GM21423 (cell line): ENCODE data around the gene TVP23A.
A peak's percentile ranks its signal among the peaks of the same experiment; 100 is the strongest.
"Not testable (repeated sequence)": the region's sequence is repeated elsewhere in the genome, so short reads cannot be mapped to it uniquely, and the experiment has no call there.

Source experiments
- ATAC-seq: cut with Tn5 transposase; IDR thresholded peaks from one replicate; pipeline ENCODE4 v1.9.1; 2021; ENCODE audit warnings: mild to moderate bottlenecking, moderate library complexity; ENCODE audit not compliant: unreplicated experiment

The TVP23A gene

DNA sequence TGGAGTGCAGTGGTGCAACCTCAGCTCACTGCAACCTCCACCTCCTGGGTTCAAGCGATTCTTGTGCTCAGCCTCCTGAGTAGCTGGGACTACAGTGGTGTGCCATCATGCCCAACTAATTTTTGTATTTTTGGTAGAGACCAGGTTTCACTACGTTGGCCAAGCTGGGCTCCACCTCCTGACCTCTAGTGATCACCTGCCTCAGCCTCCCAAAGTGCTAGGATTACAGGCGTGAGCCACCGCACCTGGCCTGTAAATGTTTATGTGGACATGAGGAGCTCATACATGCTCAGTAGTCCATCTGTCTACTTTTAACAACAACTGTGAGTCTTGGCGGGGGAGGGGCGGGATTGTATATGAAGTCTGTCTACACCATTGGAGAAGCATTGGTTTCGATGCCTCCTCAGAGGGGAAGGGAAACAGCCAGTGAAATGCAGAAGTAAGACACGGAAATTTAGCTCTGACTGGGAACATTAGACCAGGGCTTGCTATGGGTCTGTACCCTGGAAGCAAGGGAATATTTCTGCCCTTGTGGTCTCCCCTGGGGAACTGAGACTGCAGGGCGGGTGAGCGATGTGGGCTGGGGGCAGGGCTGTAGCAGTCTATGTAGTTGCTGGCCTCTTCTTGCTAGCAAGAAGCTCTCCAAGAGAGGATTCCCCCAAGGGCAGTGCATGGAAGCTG is 65.6 kb downstream of the TVP23A start:
- peak; percentile 55 for ATAC-seq

DNA sequence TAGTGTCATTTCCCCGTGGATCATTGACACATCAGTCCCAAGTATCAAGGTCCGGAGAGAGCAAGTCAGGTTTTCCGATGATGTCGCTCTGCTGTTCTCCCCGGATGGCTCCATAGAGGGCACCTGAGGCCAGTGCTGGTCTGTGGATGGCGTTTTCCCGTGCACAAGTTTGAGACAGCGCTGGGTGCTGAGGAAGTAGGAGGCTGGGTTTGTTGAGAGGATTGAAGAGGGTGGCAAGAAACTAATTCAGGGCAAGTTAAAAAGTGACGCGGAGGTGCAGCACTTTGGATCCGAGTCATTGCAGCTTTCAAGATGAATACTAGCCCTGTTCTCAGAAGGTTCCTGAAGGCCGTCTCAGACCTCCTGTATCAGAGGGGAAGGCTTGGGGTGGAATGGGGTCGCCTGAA is 67.3 kb downstream of the TVP23A start:
- no peak for ATAC-seq

- ATAC-seq: no peak
Observed at GRCh38 chr16:10750793-10751192, 67.8 kb downstream of the TVP23A start.

GRCh38 chr16:10745841-10746240 is 72.8 kb downstream of the TVP23A start:
- no peak for ATAC-seq

DNA sequence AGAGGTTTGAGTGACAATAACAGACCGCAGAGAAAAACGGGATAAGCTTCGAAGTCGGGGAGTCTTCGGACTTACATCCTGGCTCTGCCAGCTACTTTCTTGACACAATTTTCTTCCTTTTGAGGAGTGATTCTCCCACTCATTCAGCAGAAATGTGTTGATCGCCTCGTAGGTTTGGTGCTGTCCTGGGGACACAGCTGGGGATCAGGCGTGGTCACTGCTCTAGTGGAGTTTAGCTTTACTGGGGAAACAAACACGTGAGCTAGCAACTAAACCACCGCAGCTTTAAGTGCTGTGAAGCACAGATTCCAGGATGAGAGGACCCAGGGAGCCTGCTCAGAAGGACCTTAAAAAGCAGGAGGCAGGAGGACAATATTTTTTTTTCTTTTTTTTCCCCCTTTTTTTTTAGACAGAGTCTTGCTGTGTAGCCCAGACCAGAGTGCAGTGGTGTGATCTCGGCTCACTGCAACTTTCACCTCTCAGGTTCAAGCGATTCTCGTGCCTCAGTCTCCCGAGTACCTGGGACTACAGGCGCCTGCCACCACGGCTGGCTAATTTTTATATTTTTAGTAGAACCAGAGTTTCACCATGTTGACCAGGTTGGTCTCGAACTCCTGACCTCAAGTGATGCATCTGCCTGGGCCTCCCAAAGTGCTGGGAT is 74.1 kb downstream of the TVP23A start:
- ATAC-seq: no peak

- ATAC-seq: peak; percentile 86
Observed at GRCh38 chr16:10743610-10744369, 74.8 kb downstream of the TVP23A start, which contains the start of gene NUBP1. TSS of gene NUBP1 (plus strand) at chr16:10743842. CDS start at chr16:10743864, 22 bp downstream.

DNA sequence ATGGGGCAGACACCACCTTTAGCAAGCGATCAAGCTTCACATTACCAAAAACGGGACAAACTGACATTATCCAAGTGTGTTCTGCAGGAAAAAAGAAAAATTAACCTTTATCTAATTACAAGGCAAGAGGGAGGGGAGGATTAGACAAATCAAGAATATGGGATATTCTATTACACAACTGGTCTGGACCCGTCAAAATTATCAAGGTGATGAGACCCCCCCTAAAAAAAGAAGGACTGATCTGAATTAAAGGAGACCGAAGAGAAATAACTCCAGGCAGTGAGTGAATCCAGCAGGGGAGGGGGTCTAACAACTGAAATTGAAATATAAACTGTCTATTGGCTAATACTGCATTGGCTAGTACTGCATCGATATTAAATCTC is 75.4 kb downstream of the TVP23A start:
- no peak for ATAC-seq

DNA sequence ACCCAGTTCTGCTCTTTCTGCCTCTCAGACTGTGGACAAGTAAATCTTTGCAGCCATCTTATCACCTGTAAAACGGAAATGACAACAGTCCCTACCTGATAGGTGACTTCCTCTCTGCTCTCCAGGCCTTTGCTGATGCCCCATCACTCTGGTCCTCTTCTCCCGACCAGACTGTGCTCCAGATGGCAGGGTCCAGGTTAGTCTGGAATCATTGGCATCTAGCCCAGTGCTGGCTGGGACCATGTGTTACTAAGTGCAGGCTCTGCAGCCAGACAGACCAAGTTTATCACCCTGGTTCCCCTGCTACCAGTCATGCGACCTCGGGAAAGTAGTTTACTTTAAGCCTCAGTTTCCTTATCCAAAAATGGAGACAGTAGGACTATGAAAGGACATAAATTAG is 76.8 kb downstream of the TVP23A start:
- no peak for ATAC-seq

DNA sequence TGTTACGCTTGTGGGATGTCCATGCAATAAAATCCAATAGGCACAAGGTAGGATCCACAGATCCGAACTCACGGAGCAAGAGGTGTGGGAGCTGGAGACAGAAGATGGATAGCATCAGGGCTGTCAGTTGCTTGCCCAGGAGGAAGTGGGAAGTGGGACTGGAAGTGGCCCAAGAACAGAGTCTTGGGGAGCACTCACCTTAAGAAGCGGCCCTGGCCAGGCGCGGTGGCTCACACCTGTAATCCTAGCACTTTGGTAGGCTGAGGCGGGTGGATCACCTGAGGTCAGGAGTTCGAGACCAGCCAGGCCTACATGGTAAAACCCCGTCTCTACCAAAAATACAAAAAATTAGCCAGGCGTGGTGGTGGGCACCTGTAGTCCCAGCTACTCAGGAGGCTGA is 77.3 kb downstream of the TVP23A start:
- ATAC-seq: not testable (repeated sequence)

DNA sequence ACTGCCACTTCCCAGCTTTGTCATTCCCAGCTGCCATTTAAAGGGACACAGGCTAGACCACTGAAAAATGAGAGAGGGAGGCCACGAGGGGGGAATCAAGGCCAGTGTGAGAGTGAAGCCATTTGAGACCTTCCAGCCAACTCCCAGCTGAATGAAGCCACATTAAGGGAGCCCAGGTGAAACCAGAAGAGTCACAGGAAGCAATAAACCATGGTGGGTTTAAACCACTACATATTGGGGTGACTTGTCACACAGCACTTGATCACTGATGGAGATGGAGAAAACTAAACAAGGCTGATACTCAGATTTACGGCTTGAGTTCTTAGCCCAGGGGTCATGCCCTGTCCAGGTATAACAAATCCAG is 77.8 kb downstream of the TVP23A start:
- ATAC-seq: no peak

DNA sequence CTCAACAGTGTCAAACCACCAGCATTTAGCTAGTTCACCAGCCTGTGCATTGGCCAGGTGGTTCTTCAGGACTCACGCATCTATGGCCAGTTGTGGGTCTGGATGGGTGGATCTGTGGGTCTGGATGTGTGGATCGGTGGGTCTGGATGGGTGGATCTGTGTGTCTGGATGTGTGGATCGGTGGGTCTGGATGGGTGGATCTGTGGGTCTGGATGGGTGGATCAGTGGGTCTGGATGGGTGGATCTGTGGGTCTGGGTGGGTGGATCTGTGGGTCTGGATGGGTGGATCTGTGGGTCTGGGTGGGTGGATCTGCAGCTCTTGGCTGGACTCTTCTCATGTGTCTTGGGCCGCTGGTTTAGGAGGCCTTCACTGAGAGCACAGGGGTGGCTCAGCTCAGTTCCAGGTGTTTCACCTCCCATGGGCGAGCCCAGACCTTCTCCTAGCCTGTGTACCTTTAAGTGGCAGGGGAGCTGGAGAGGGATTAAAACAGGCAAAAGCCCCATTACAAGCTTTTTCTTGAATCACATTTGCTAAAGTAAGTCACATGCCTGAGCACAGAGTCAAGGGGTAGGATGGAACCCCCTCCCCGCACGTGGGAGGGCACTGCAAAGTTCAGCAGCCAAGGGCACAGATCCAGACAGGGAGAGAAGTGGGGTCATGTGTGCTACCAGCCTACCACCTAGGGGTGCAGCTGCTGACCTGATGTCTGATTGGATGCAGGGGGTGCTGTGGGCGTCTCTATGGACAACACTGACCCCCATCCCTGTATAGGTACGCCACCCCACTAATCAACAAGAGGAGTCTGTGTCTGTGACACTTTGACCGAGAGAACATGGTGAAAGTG is 78.4 kb downstream of the TVP23A start:
- no peak for ATAC-seq

DNA sequence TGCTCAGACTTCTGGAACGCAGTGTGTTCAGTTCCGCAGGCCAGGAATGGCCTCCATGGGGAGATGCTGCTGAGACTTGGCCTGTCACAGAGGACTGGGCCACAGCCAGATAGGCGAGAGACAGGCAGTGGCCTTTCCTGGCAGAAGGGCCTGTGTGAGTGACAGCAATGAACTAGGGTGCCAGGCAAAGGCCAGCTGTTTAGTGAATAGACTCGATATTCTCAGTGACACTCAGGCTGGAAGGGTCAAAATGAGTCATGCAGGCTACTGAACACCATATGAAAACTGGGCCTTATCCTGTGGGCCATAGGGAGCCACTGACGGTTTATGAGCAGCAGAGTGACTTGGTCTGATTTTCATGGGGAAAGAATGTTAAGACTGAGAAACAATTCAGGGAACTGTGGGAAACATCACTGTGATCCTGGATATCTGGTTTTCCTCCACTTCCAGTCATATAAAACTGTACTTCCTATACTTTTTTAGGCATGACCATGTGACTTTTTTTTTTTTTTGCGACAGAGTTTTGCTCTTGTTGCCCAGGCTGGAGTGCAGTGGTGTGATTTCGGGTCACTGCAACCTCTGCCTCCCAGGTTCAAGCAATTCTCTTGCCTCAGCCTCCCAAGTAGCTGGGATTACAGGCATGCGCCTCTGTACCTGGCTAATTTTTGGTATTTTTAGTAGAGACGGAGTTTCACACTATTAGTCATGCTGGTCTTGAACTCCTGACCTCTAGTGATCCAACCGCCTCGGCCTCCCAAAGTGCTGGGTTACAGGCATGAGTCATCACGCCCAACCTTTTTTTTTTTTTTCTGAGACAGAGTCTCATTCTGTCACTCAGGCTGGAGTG is 80.1 kb downstream of the TVP23A start:
- peak; percentile 70 for ATAC-seq

- ATAC-seq: no peak
Observed at GRCh38 chr16:10737068-10737625, 81.4 kb downstream of the TVP23A start.

DNA sequence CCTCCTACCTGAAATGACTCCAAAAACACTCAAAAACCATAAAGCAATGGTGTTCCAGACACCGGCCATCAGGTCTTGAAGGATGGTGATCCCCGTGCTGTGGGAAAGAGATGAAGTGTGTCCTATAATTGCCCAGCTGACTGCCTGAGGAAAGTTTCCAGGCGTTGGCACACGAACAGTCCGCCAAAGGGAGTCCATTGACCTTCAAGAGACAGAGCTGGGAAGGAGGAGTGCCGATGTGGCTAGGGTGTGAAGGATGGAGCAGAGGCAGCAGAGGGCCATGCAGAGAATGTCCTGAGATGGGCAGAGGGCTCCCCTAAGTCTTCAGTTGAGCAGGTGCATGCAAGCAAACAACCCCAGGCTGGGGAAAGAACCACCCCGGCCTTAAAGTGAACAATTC is 86.8 kb downstream of the TVP23A start:
- no peak for ATAC-seq

DNA sequence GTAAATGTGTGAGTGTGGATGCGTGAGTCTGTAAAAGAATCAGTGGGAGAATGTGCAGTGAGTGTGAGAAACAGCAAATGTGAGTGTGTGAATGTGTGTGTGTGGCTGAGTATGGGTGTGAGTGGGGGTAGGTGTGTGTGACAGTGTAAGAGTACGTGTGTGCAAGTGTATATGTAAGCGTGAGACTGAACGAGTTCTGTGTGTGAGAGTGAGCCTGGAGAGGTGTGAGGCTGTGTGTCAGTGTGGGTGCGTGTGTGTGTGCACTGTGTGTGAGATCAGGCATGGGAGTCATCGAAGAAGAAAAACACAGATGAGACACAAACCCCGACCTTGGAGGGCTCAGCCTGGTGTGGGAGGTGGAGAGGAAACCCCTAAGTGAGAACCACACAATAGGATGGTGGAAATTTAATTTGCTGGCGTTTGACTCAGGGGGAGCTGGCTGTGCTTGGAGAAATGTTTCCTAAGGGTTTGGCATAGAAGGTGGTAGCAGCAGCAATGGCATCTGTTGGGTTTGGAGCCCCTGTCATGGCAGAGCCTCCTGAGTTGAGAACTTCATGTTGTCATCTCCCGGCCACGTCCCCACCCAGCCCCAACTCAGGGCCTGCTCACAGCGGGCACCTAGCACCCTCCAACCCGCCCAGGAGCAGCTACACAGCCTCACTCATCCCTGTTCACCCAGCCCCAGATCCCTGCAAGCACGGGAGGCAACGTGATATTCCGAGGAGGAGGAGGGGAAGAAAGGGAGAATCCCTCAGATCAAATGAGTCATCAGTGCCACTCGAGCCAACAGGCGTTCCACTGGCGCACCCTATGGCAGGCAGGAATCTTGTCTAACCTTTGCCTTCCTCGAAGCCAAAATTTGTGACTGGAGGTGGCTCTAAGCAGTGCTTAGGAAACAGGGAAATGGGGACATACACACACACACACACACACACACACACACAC is 89.2 kb downstream of the TVP23A start:
- no peak for ATAC-seq

DNA sequence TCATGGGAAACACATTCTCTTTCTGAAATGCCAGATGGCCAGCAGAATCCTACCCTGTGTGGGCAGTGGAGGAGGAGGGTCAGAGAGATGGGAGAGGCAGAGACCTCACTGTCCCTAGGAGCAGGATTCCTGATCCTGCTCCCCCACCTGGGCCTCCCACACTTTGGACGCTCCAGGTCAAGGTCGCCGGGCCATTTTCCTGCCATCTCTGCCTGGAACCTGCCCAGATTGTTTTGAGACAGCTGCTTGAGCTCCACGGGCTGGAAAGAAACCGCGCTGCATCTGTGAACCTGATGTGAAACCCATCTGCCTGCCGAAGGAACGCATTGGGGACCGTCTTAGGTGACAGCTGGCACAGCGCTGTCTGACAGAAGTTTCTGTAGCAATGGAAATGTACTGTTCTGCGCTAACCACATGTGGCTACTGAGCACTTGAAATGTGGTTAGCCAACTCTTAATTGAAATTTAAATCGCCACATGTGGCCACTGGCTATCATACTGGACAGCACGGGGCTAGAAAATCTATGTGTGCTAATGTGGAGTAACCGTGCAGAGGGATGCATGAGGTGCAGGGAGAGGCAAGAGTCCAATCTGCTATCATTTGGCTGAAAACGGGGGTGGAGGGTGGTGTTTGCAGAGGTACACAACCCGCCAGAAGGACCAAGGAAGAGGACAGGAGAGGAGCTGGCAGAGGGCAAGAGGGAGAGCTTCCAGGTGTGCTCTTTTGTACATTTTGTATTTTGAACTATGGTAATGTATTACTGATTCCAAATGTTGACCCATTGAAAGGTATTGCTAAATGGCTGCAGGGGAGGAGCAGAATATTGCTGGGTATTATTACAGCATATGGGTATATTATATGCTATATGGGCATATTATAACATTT is 90.3 kb downstream of the TVP23A start:
- ATAC-seq: no peak
